ENCODE measurements around the gene IDH3A. TPM values are rescaled to one million over a fixed set of nuclear protein-coding genes. Genes with fewer than 3 reads are reported as not detected.

IDH3A gene
- 33.6 and 54.9 TPM in 2 replicates for total RNA-seq

DNA sequence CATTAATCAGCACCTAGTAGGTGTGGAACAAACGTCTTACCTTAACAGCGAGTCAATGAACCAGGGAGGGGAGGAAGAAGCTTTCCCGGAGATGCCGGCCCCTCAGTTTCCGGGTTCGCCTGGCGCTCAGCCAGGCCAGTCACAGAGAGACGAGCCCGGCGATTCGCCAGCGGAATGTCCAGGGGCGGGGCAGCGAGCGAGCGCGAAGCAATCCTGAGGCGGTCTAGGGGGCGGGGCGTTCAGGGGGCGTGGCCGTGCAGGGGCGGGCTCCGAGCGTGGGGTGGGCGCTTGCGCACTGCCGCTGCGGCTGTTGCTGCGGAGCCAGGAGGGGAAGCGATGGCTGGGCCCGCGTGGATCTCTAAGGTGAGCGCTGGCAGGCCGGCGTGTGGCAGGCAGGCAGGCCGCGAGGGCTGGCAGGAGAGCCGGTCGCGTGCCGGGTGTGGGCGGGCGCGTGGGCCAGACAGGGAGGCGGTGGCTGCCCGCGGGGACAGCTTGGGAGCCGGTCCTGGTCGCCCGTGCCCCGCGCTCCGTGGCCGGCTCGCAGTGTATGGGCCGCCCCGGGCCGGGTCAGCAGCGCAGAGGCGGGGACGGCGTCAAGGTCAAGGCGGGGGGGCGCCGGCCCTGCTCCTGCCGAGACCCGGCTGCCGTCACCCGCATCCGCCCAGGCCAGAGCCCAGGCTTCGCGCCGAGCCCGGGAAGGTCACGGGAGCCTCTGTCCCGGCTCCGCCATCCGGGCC is at the start of gene IDH3A:
TSS of gene IDH3A (plus strand) at position 295 of the 737 bp plus-strand sequence. CDS start at position 337, 42 bp downstream.

DNA sequence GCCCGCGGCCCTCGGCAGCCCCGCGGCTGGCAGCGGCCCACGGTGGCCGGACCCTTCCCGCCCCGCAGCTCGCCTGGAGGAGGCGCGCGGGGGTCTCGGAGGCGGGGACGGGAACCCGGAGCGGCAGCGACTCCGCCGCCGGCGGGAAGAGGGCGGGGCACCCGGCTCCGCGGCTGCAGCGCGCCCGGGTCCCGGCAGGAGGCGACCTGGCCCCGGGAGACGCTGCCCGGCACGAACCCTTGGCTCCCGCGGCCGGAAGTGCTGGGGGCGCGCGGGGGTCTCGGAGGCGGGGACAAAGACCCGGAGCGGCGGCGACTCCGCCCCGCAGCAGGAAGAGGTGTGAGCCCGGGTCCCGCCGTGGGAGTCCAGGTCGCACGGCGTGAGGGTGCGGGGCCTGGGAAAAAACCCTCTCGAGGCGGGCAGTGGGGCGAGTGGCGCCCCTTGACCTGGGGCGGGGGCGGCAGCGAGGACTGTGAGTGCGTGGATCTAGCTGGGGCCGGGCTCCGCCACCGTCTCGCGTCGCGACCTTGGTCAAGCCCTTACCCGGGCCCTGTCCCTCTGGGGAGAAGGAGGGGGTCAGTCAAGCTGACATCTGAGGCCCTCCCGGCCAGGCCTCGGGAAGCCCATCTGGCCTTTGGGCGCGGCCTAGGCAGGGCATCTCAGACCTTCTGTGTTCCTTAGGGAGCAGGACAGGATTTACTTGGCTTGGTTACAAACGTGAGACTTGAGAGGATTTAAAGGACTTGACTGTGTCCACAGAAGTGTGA is 17.7 kb upstream of the IDH3A start, which contains the start of gene CIB2:
TSS of gene CIB2 (minus strand) at position 151 of the 767 bp plus-strand sequence. CDS start 230 bp downstream, outside the sequence.

Other genes with a start within 250 kb of the IDH3A start
- 40.1 and 69.3 TPM in 2 replicates for gene TBC1D2B, start 71.7 kb upstream of the IDH3A start, total RNA-seq
- not detected in 2 replicates for gene SH2D7, start 56.8 kb upstream of the IDH3A start, total RNA-seq
- 2.4 and 4.5 TPM in 2 replicates for gene CIB2, start 17.9 kb upstream of the IDH3A start, total RNA-seq
- gene ACSBG1, start 85.2 kb downstream of the IDH3A start, total RNA-seq, result 0.05 TPM in 1 of 2 replicates, not detected in the other
- gene DNAJA4, start 115.2 kb downstream of the IDH3A start, total RNA-seq, result 2.7 and 3.0 TPM in 2 replicates
- 56.1 and 91.8 TPM in 2 replicates for gene SKIC8, start 150.2 kb downstream of the IDH3A start, total RNA-seq
- not detected in 2 replicates for gene CRABP1, start 191.0 kb downstream of the IDH3A start, total RNA-seq

Measured in smooth muscle cell of the umbilical artery (primary cell).